Skin of body (tissue), 2 donors: ENCODE measurements around the gene KLHL33. TPM values are rescaled to one million over a fixed set of nuclear protein-coding genes. Genes with fewer than 3 reads are reported as not detected.

Experiments used
- DNase-seq: peaks from one replicate; lab custom pipeline; 2025; lab: John Stamatoyannopoulos, UW
- total RNA-seq: library from RNA; depleted of rRNA; stranded (reverse); fragments of >200 nt; gene quantifications from one replicate; pipeline ENCODE4 v1.2.3, GENCODE V29; 2014

The KLHL33 gene
- 0.30 TPM for total RNA-seq

GRCh38 chr14:20435582-20436362 is at the start of gene KLHL33:
KLHL33 (minus strand) TSS chr14:20436166; CDS start chr14:20435811, 355 bp downstream.
- no peak for DNase-seq

- DNase-seq = no peak
Measured at GRCh38 chr14:20482382-20482781, 46.4 kb upstream of the KLHL33 start.

- DNase-seq = no peak
Measured at GRCh38 chr14:20478894-20479293, 42.9 kb upstream of the KLHL33 start.

- no peak for DNase-seq
Measured at GRCh38 chr14:20477211-20477876, 41.4 kb upstream of the KLHL33 start.

- no peak for DNase-seq
Measured at GRCh38 chr14:20476776-20477175, 40.8 kb upstream of the KLHL33 start.

GRCh38 chr14:20472536-20473169 is 36.7 kb upstream of the KLHL33 start:
- no peak for DNase-seq

- no peak for DNase-seq
Measured at GRCh38 chr14:20470603-20470901, 34.6 kb upstream of the KLHL33 start.

GRCh38 chr14:20469890-20470602 is 34.1 kb upstream of the KLHL33 start:
- no peak for DNase-seq

- peak; percentile 73 for DNase-seq
Measured at GRCh38 chr14:20469242-20469889, 33.4 kb upstream of the KLHL33 start, which contains the start of gene PNP. PNP (plus strand) TSS chr14:20469406; CDS start chr14:20469525, 119 bp downstream.

GRCh38 chr14:20468764-20469241 is 32.8 kb upstream of the KLHL33 start:
- no peak for DNase-seq

- peak; percentile 100 for DNase-seq
Measured at GRCh38 chr14:20461225-20462141, 25.5 kb upstream of the KLHL33 start, which contains the start of gene PIP4P1. PIP4P1 (minus strand) TSS chr14:20461434; CDS start chr14:20461325, 109 bp downstream.

GRCh38 chr14:20460458-20461224 is 24.7 kb upstream of the KLHL33 start:
- DNase-seq = no peak

- no peak for DNase-seq
Measured at GRCh38 chr14:20458031-20458789, 22.2 kb upstream of the KLHL33 start.

GRCh38 chr14:20456971-20457370 is 21.0 kb upstream of the KLHL33 start:
- no peak for DNase-seq

GRCh38 chr14:20455355-20456300 is 19.7 kb upstream of the KLHL33 start:
- DNase-seq = peak; percentile 93

- DNase-seq = peak; percentile 99
Measured at GRCh38 chr14:20454516-20455354, 18.8 kb upstream of the KLHL33 start, which contains the start of the genes APEX1 and OSGEP. APEX1 (plus strand) TSS chr14:20455226; CDS start chr14:20455646, 420 bp downstream. OSGEP (minus strand) TSS chr14:20454812; CDS start chr14:20454683, 129 bp downstream.
